CD4-positive, CD25-positive, alpha-beta regulatory T cell (primary cell): ENCODE measurements around the gene TAMALIN. TPM values are rescaled to one million over a fixed set of nuclear protein-coding genes. Genes with fewer than 3 reads are reported as not detected.

Source experiments
- ATAC-seq, 2 donors: fragments of 150-1000 bp; cut with Tn5 transposase; one replicate each; pipeline ENCODE4 v1.10.0; 2021; ENCODE audit warnings: low read depth in 2 of 2, moderate number of reproducible peaks in 2 of 2, moderate library complexity in 1 of 2
- DNase-seq, 3 donors: peaks; one replicate each; pipeline versions ENCODE4 v3.0.0 to v3.0.0-alpha.2; 2012 to 2022; ENCODE audit warnings: mixed read lengths in 1 of 3
- H3K27ac ChIP-seq: one replicate; pipeline ENCODE4 v1.7.0; 2013; ENCODE audit warnings: mild to moderate bottlenecking, low read length; ENCODE audit not compliant: insufficient read depth, poor library complexity, severe bottlenecking
- H3K27me3 ChIP-seq: one replicate; pipeline ENCODE4 v1.7.0; 2013; ENCODE audit warnings: low read length; ENCODE audit not compliant: control insufficient read depth, insufficient read depth
- H3K36me3 ChIP-seq: one replicate; pipeline ENCODE4 v1.7.0; 2013; ENCODE audit warnings: mild to moderate bottlenecking, low read length, moderate library complexity; ENCODE audit not compliant: control insufficient read depth, insufficient read depth
- H3K4me1 ChIP-seq: 2 replicates; pipeline ENCODE4 v1.7.0; 2013; ENCODE audit warnings: mild to moderate bottlenecking, low read length; ENCODE audit not compliant: insufficient read depth, control insufficient read depth, poor library complexity, severe bottlenecking
- H3K4me3 ChIP-seq: one replicate; pipeline ENCODE4 v1.7.0; 2013; ENCODE audit warnings: low read depth, mild to moderate bottlenecking, low read length, moderate library complexity
- H3K9me3 ChIP-seq, 2 experiments: 1 replicate in 1 of 2; 2 replicates in 1 of 2; pipeline ENCODE4 v1.7.0; 2013; ENCODE audit warnings: low read length in 2 of 2, mild to moderate bottlenecking in 1 of 2, moderate library complexity in 1 of 2; ENCODE audit not compliant: control insufficient read depth in 2 of 2
- H3K27ac Mint-ChIP-seq, 3 donors: one replicate each; pipeline ENCODE4 v1.8.0; 2020 to 2022; ENCODE audit warnings: mild to moderate bottlenecking in 3 of 3, mixed read lengths in 3 of 3, moderate library complexity in 2 of 3
- H3K27me3 Mint-ChIP-seq: one replicate; pipeline ENCODE4 v1.8.0; 2022; ENCODE audit warnings: mild to moderate bottlenecking, mixed read lengths
- H3K36me3 Mint-ChIP-seq: one replicate; pipeline ENCODE4 v1.8.0; 2020; ENCODE audit warnings: mixed read lengths
- H3K4me1 Mint-ChIP-seq, 4 donors: one replicate each; pipeline ENCODE4 v1.8.0; 2020 to 2022; ENCODE audit warnings: mixed read lengths in 4 of 4, mild to moderate bottlenecking in 1 of 4
- H3K4me3 Mint-ChIP-seq, 4 donors: one replicate each; pipeline ENCODE4 v1.8.0; 2020 to 2022; ENCODE audit warnings: mild to moderate bottlenecking in 4 of 4, mixed read lengths in 4 of 4, moderate library complexity in 3 of 4
- H3K9me3 Mint-ChIP-seq, 7 donors: one replicate each; pipeline ENCODE4 v1.8.0; 2020 to 2022; ENCODE audit warnings: mixed read lengths in 7 of 7, mild to moderate bottlenecking in 3 of 7, moderate library complexity in 2 of 7
- polyA plus RNA-seq, 4 donors: library from polyadenylated mRNA; unstranded; fragments of 300-500 nt; fragmentation: Illumina TruSeq; gene quantifications; one replicate each; pipeline ENCODE4 v1.2.3, GENCODE V29; 2021
- total RNA-seq: library from RNA; stranded (reverse); gene quantifications from one replicate; pipeline ENCODE4 v1.2.3, GENCODE V29; 2022

TAMALIN gene
- total and polyA plus RNA-seq, 5 donors from 2014 or later: 0.37 to 253 (median 1.1) TPM

DNA sequence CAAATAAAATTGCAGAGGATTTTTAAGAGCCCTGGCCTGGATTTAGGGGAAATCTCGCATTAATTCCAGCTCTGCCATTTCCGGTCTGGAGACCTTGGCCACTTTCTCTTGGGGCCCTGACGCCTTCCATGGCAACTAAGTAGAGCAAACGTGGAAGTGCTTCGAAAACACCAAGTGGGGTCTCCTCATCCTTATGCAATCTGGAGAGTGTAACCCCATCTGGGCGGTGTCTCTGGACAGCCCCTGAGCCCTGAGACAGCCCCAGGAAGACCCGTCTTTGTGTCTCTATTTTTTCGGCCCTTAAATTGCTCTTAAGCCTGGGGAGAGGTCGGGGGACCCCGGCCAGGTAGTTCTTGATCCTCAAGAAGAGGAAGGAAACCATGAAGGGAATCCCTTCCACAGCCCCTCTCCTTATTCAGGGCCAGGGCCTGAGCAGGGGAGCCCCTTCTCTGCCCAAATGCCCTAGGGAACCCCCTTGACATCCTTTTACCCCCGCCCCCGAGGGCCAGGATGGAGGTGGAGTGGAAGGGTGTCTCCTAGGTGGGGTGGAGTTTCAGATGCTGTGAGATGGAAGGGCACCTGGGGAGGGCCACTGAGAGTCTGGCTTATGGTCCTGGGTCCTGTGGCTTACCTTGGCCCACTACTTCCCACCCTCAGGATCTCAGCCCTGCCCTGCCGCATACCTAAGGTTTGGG is 26.8 kb downstream of the TAMALIN start:
- DNase-seq (no peak), ATAC-seq (no peak)
- Mint-ChIP-seq H3K27me3 (peaks cover 8% of the 10 kb centered on the region), H3K36me3 (no peaks in the 10 kb centered on the region), H3K4me3 (peak overlapping the region; percentile 70 to 86 (median 82)), H3K4me1 (peaks cover 6 to 37% (median 23%) of the 10 kb centered on the region in 4 donors), H3K9me3 (peaks cover 0 to 2% (median 0%) of the 10 kb centered on the region in 7 donors), H3K27ac (peak overlapping the region in 2 of 3 donors; percentile 90 to 92)
- no peaks in the 10 kb centered on the region for H3K9me3 ChIP-seq
- peaks cover 35% of the 10 kb centered on the region for H3K4me1 ChIP-seq
- H3K4me3 ChIP-seq: peak overlapping the region; percentile 61
- H3K27me3 ChIP-seq: no peaks in the 10 kb centered on the region
- no peaks in the 10 kb centered on the region for H3K36me3 ChIP-seq
- H3K27ac ChIP-seq: peak overlapping the region; percentile 86

DNA sequence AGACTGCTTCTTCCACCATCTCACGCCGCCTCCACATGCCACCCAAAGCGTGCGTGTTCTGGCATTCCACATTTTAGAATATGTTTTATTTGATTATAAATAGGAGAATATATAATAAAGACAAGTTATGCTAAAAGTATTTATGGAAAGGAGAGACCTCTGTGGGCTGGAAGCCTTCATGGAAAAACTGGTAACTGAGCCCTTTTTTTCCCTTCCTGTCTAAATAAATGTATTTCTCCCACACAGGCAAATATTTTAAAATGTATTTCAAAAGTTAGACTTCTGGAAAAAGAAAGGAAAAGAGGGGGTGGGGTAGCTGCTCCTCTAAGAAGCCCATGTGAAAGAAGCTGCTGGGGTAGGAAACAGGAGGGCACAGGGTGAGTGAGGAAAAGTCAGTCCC is 28.4 kb downstream of the TAMALIN start:
- Mint-ChIP-seq H3K27me3 (peaks cover 8% of the 10 kb centered on the region), H3K4me1 (peaks cover 6 to 43% (median 26%) of the 10 kb centered on the region in 4 donors), H3K36me3 (no peaks in the 10 kb centered on the region), H3K9me3 (peaks cover 0 to 2% (median 0%) of the 10 kb centered on the region in 7 donors), H3K27ac (peak overlapping the region in 1 of 3 donors; percentile 90), H3K4me3 (peak overlapping the region in 2 of 4 donors; percentile 39 to 63)
- Histone ChIP-seq H3K9me3 (no peaks in the 10 kb centered on the region), H3K36me3 (no peaks in the 10 kb centered on the region), H3K4me1 (peaks cover 35% of the 10 kb centered on the region), H3K4me3 (no peak overlapping the region), H3K27ac (no peak overlapping the region), H3K27me3 (no peaks in the 10 kb centered on the region)
- DNase-seq (no peak), ATAC-seq (no peak)

DNA sequence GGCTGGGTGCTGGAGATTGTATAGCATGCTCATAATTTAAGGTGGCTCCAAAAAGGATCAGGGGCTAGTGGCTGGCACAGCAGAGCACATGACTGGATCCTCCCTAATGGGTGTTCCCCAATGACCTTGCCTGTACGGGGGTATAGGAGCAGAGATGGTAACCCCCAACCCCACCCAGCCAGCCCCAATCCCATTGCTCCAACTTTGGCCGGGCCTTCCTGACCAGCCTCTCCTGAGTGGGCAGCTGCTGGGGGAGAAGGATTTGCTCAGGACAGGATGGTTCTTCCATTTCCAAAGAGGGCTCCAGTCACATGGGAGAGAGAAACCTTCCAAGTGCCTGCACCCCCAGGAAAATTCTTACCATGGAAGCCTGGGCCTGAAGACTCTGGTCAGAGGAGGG is 29.2 kb downstream of the TAMALIN start:
- Mint-ChIP-seq H3K27ac (peak overlapping the region in 2 of 3 donors; percentile 54 to 89), H3K27me3 (peaks cover 8% of the 10 kb centered on the region), H3K4me1 (peaks cover 6 to 45% (median 27%) of the 10 kb centered on the region in 4 donors), H3K9me3 (peaks cover 0 to 2% (median 0%) of the 10 kb centered on the region in 7 donors), H3K4me3 (peak overlapping the region; percentile 39 to 84 (median 62)), H3K36me3 (no peaks in the 10 kb centered on the region)
- Histone ChIP-seq H3K4me1 (peaks cover 35% of the 10 kb centered on the region), H3K9me3 (no peaks in the 10 kb centered on the region), H3K27ac (peak overlapping the region; percentile 82), H3K36me3 (no peaks in the 10 kb centered on the region), H3K27me3 (no peaks in the 10 kb centered on the region), H3K4me3 (no peak overlapping the region)
- DNase-seq (no peak), ATAC-seq (no peak)

DNA sequence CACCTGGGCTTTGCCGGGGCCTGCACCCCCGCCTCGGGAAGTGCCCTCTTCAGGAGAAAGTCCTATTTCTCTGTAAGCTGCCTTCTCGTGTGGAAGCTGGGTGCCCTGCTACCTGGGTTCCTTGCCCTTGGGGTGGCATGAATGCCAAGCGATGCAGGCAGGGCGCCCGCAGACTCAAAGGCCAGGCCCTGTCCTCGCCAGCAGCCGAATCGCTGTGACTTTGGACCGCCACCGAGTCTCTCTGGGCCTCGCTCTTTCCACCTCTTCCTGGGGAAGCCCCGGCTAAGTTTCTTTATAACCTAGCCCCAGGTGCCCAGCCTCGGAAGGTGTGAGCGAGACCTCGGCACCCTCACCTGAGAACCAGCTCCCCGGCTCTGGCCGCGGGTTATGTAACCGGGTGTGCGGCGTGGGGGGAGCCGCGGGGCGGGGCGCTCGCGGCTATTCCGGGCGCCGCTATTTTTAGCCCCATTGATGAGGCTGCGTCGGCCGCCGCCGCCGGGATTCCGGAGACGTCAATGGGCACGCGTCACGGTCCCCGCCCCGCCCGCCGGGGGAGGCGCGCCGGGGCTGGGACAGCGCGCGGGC is 29.9 kb downstream of the TAMALIN start:
- Histone ChIP-seq H3K27me3 (no peaks in the 10 kb centered on the region), H3K4me1 (peaks cover 37% of the 10 kb centered on the region)
- H3K4me1 Mint-ChIP-seq: peaks cover 6 to 48% (median 29%) of the 10 kb centered on the region in 4 donors

DNA sequence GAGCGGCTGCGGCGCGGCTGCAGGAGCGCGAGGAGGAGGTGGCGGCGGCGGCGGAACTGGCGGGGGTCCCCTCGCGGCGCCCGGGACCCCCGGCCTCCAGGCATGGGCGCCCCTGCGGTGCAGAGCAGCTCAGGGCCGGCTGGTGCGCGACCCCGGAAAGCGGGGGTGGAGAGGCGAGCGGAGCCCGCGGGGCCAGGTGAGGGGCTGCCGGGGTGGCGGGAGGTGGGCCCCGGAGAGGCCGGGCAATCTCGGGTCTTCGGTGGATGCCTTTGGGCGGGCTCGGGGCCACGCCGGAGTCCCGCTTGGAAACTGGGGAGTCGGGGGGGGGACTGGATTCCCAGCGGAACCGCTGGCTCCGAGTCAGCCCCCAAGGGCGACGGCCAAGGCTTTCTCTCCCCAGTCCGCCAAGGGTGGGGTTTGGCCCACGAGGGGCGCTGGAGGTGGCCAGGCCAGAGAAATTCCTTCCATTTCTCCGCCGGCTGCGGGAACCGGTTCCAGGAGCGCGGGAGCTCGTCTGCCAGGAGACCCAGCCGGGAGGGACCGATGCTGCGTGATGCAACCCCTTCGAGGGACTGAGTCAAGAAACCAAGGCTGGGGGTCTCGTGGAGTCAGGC is 30.6 kb downstream of the TAMALIN start:
- peaks cover 0 to 2% (median 0%) of the 10 kb centered on the region in 7 donors for H3K9me3 Mint-ChIP-seq
- Histone ChIP-seq H3K27ac (no peak overlapping the region), H3K4me3 (no peak overlapping the region), H3K27me3 (no peaks in the 10 kb centered on the region), H3K9me3 (no peaks in the 10 kb centered on the region), H3K36me3 (no peaks in the 10 kb centered on the region), H3K4me1 (peaks cover 43% of the 10 kb centered on the region)
- DNase-seq (no peak), ATAC-seq (no peak)
- H3K36me3 Mint-ChIP-seq: no peaks in the 10 kb centered on the region
- H3K27ac Mint-ChIP-seq: peak overlapping the region in 1 of 3 donors; percentile 76
- H3K27me3 Mint-ChIP-seq: peaks cover 8% of the 10 kb centered on the region
- peaks cover 5 to 50% (median 33%) of the 10 kb centered on the region in 4 donors for H3K4me1 Mint-ChIP-seq
- peak overlapping the region in 1 of 4 donors; percentile 62 for H3K4me3 Mint-ChIP-seq

More for the DNA sequence above, 29.9 kb downstream of the TAMALIN start:
- peak; percentile 68 to 87 (median 87) for DNase-seq
- peak overlapping the region; percentile 39 to 84 (median 70) for H3K4me3 Mint-ChIP-seq
- peaks cover 8% of the 10 kb centered on the region for H3K27me3 Mint-ChIP-seq
- peak; percentile 48 to 65 for ATAC-seq
- Histone ChIP-seq H3K4me3 (peak overlapping the region; percentile 52), H3K9me3 (no peaks in the 10 kb centered on the region), H3K27ac (peak overlapping the region; percentile 82), H3K36me3 (no peaks in the 10 kb centered on the region)
- H3K27ac Mint-ChIP-seq: peak overlapping the region in 2 of 3 donors; percentile 56 to 89
- peaks cover 0 to 2% (median 0%) of the 10 kb centered on the region in 7 donors for H3K9me3 Mint-ChIP-seq
- H3K36me3 Mint-ChIP-seq: no peaks in the 10 kb centered on the region

DNA sequence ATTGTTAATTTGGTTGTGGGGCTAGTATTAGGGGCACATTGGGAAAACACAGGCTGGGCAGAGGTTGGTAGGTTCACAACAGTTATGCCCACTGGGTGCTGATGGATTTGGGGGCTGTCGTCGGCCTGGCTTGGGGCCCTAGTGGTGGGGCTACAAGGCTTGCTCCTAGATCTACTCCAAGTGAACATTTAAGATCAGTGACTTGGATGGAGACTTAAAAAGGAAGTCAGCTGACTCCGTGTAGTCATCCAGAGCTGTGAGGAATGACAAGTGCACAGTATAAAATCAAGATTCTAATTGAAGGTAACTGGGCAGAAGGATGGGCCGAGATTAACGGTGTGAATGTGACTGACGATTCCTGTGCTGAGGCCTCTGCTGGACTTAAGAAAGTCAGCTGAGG is 31.7 kb downstream of the TAMALIN start:
- Mint-ChIP-seq H3K9me3 (peaks cover 0 to 2% (median 0%) of the 10 kb centered on the region in 7 donors), H3K27me3 (peaks cover 5% of the 10 kb centered on the region), H3K4me1 (peaks cover 0 to 45% (median 29%) of the 10 kb centered on the region in 4 donors), H3K4me3 (peak overlapping the region; percentile 48 to 88 (median 76)), H3K36me3 (no peaks in the 10 kb centered on the region), H3K27ac (peak overlapping the region; percentile 2 to 90 (median 83))
- no peaks in the 10 kb centered on the region for H3K9me3 ChIP-seq
- H3K27me3 ChIP-seq: no peaks in the 10 kb centered on the region
- no peak for ATAC-seq
- H3K27ac ChIP-seq: no peak overlapping the region
- H3K36me3 ChIP-seq: no peaks in the 10 kb centered on the region
- H3K4me1 ChIP-seq: peaks cover 37% of the 10 kb centered on the region
- no peak overlapping the region for H3K4me3 ChIP-seq
- no peak for DNase-seq

DNA sequence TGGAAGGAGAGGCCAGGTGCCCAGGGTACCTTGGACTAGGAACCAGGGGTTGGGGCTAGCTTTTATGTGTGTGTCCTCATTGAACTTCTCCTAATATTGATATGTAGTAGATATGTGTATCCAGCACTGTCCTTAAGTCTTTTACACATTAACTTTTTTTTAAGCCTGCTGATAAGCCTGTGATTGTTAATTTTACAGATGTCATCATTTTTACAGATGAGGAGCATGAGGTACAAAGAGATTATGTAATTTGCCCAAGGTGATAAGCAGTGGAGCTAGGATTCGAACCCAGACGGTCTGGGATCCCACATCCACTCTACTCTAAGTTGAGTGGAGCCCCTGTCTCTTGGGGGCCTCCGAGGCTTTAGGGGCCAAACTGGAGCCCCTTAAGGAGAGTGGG is 34.3 kb downstream of the TAMALIN start:
- no peak overlapping the region for H3K27ac ChIP-seq
- peaks cover 0 to 2% (median 0%) of the 10 kb centered on the region in 7 donors for H3K9me3 Mint-ChIP-seq
- H3K9me3 ChIP-seq: no peaks in the 10 kb centered on the region
- H3K27me3 Mint-ChIP-seq: no peaks in the 10 kb centered on the region
- H3K4me1 ChIP-seq: peaks cover 34% of the 10 kb centered on the region
- no peak overlapping the region for H3K4me3 ChIP-seq
- no peaks in the 10 kb centered on the region for H3K36me3 Mint-ChIP-seq
- H3K36me3 ChIP-seq: no peaks in the 10 kb centered on the region
- no peaks in the 10 kb centered on the region for H3K27me3 ChIP-seq
- peak overlapping the region in 1 of 3 donors; percentile 62 for H3K27ac Mint-ChIP-seq
- H3K4me1 Mint-ChIP-seq: peaks cover 0 to 36% (median 26%) of the 10 kb centered on the region in 4 donors
- H3K4me3 Mint-ChIP-seq: peak overlapping the region in 1 of 4 donors; percentile 47
- DNase-seq (no peak), ATAC-seq (no peak)
